Stomach (tissue), 9 donors: ENCODE results near the gene IL4R. TPM values are rescaled to one million over a fixed set of nuclear protein-coding genes. Genes with fewer than 3 reads are reported as not detected.

ENCODE experiments used
- DNase-seq, 2 donors: peaks; one replicate each; pipeline versions ENCODE4 v3.0.0 to v3.0.0-alpha.2; 2013 to 2019
- H3K27ac ChIP-seq, 5 donors: fragments of 200-600 bp in 4 of 5; sonication (generic) in 4 of 5; one replicate each; pipeline ENCODE4 v1.5.1; 2013 to 2019; ENCODE audit warnings: mild to moderate bottlenecking in 1 of 5, moderate library complexity in 1 of 5
- H3K27me3 ChIP-seq, 3 donors: fragments of 200-600 bp; sonication (generic); one replicate each; pipeline ENCODE4 v1.5.1; 2017 to 2019; ENCODE audit warnings: mixed run types in 1 of 3
- H3K36me3 ChIP-seq, 4 donors: fragments of 200-600 bp; sonication (generic); 1 replicate in 3 of 4; 2 replicates in 1 of 4; pipeline ENCODE4 v1.5.1; 2016 to 2019
- H3K4me1 ChIP-seq, 4 donors: fragments of 200-600 bp; sonication (generic); one replicate each; pipeline ENCODE4 v1.5.1; 2016 to 2019
- H3K4me3 ChIP-seq, 4 donors: fragments of 200-600 bp; sonication (generic) in 3 of 4; one replicate each; pipeline ENCODE4 v1.5.1; 2016 to 2019; ENCODE audit warnings: mild to moderate bottlenecking in 1 of 4
- H3K9me3 ChIP-seq, 4 donors: fragments of 200-600 bp; sonication (generic); one replicate each; pipeline ENCODE4 v1.5.1; 2016 to 2019
- CTCF ChIP-seq, 7 experiments: fragments of 450-650 bp in 4 of 7; fragments of 200-600 bp in 3 of 7; sonication (generic) in 3 of 7; IDR thresholded peaks; one replicate each; pipeline ENCODE4 v1.5.1; 2016 to 2019; ENCODE audit warnings: antibody characterized with exemption in 7 of 7, control low read depth in 2 of 7, mild to moderate bottlenecking in 1 of 7
- EP300 ChIP-seq: sonication (generic); formaldehyde crosslinking; IDR thresholded peaks from one replicate; pipeline ENCODE4 v1.6.1; 2017; ENCODE audit warnings: antibody characterized with exemption
- POLR2A ChIP-seq, 4 donors: fragments of 450-650 bp; IDR thresholded peaks; one replicate each; pipeline ENCODE4 v1.6.1; 2016; ENCODE audit warnings: antibody characterized with exemption in 4 of 4, control low read depth in 2 of 4, mild to moderate bottlenecking in 1 of 4, moderate library complexity in 1 of 4
- POLR2AphosphoS5 ChIP-seq, 3 donors: sonication (generic); formaldehyde crosslinking; IDR thresholded peaks; one replicate each; pipeline ENCODE4 v1.6.1; 2016; ENCODE audit warnings: antibody characterized with exemption in 3 of 3
- WGBS, 5 donors: extraction: QIAGEN DNeasy Blood & Tissue Kit in 3 of 5; methylation state at CpG; one replicate each; pipeline versions ENCODE4 v1.1.5 to v1.1.7; 2013 to 2018; 5-methylcytosine and 5-hydroxymethylcytosine counted together
- intact Hi-C: fragments of 100-400 bp; cut with DNase I; formaldehyde crosslinking; loops from one replicate; pipeline ENCODE4 v1.15.1; 2023; ENCODE audit warnings: low total_unique reads
- polyA plus RNA-seq, 3 donors: library from polyadenylated mRNA; stranded (reverse); fragments of 200-250 nt; gene quantifications; one replicate each; pipeline ENCODE4 v1.2.3, GENCODE V29; 2013
- total RNA-seq, 5 donors: library from RNA; depleted of rRNA; stranded (reverse); fragments of >200 nt; gene quantifications; one replicate each; pipeline versions ENCODE4 v1.1.0 to v1.2.3, GENCODE V29; 2014 to 2016
- donor health status: healthy with polysubstance abuse.
- donor health status: Bipolar disorder and iron deficiency.
- donor health status: healthy.

IL4R gene
- total and polyA plus RNA-seq, 8 donors, result 17.4 to 120 (median 52.4) TPM

DNA sequence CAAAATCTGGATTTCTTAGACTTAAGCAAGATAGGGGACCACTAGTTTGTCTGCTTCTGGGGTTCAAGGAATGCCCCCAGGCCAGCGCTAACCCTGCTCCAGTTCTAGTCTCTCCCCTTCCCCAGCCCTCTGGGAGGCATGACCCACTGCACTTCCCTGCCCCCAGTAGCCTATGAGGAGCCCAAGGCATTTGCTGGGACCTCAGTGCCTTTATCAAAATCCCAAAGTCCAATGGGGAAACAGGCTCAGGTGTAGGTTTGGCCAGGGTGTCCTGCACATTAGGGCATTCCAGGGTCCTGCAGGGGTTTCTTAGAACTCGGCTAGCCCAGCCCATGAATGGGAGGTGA, 1.2 kb downstream of the IL4R start:
- 49 to 80% (median 60%) methylated on average over 2 of the region's 2 CpGs for WGBS, 5 donors
- Histone ChIP-seq H3K9me3 (no peaks in the 10 kb centered on the region), H3K4me3 (peak overlapping the region; percentile 71 to 98 (median 86)), H3K27ac (peak overlapping the region; percentile 93 to 100 (median 100)), H3K4me1 (peaks cover 45 to 64% (median 60%) of the 10 kb centered on the region in 4 donors), H3K36me3 (no peaks in the 10 kb centered on the region), H3K27me3 (no peaks in the 10 kb centered on the region)
- TF ChIP-seq POLR2A (IDR thresholded peaks at IDR 0.05) (no peak), CTCF (IDR thresholded peaks at IDR 0.05) (no peak), EP300 (no peak), POLR2AphosphoS5 (IDR thresholded peaks at IDR 0.05) (no peak)
- DNase-seq, result no peak
- intact Hi-C loops, result loop anchor here (10.0 kb wide), 1 partner anchor 50 kb away; no protein-coding TSS in a partner anchor

DNA sequence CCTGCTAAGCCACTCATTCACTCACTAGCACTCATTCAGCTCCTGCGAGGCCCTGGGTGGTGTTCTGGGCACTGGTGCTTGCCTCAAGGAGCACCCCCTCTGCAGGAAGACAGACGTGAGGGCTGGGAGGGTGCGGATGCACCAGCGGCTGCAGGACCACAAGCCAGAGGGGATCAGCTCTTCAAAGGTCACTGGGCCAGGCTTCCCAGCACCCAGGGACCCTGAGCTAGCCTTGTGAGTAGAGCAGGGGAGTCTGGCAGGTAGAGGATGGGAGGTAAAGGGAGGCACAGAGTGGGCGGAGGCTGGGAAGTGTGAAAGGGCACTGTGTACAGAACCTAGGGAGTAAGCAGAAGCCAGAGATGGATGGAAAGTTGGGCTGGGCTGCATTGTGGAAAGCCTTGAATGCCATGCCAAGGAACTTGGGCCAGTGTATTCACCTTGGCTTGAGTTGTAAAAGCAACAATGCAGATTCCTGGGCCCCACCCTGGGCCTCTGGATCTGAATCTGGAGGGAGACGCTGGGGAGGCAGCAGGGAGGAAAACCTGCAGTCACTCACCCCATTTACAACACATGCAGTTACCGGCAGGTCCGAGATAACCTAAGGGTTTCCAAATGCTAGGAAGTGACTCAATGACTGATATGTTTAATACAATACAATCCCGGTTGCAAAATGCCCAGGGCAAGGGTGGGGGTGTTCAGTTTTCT, 1.7 kb downstream of the IL4R start:
- Histone ChIP-seq H3K9me3 (no peaks in the 10 kb centered on the region), H3K27me3 (no peaks in the 10 kb centered on the region), H3K4me3 (peak overlapping the region; percentile 71 to 98 (median 86)), H3K4me1 (peaks cover 49 to 70% (median 65%) of the 10 kb centered on the region in 4 donors), H3K27ac (peak overlapping the region; percentile 93 to 100 (median 100)), H3K36me3 (no peaks in the 10 kb centered on the region)
- no peak for TF ChIP-seq EP300
- TF ChIP-seq POLR2A (IDR thresholded peaks at IDR 0.05), result no peak
- TF ChIP-seq POLR2AphosphoS5 (IDR thresholded peaks at IDR 0.05), result peak; percentile 3 to 95 (median 87)
- TF ChIP-seq CTCF (IDR thresholded peaks at IDR 0.05), result no peak
- intact Hi-C loops, result loop anchor here (10.0 kb wide), 1 partner anchor 49 kb away; no protein-coding TSS in a partner anchor
- peak; percentile 56 to 68 for DNase-seq
- WGBS, 5 donors, result 18 to 28% (median 19%) methylated on average over 8 to 9 of the region's 9 CpGs

- intact Hi-C loops, result loop anchor here (10.0 kb wide), 1 partner anchor 49 kb away; no protein-coding TSS in a partner anchor
- Histone ChIP-seq H3K36me3 (no peaks in the 10 kb centered on the region), H3K4me1 (peaks cover 56 to 76% (median 71%) of the 10 kb centered on the region in 4 donors), H3K27ac (peak overlapping the region; percentile 93 to 100 (median 100)), H3K4me3 (peak overlapping the region; percentile 71 to 98 (median 86)), H3K27me3 (no peaks in the 10 kb centered on the region), H3K9me3 (no peaks in the 10 kb centered on the region)
- DNase-seq, result no peak
- 36 to 57% (median 41%) methylated on average over 8 of the region's 8 CpGs for WGBS, 5 donors
- TF ChIP-seq EP300, result no peak
- TF ChIP-seq POLR2A (IDR thresholded peaks at IDR 0.05), result no peak
- no peak for TF ChIP-seq POLR2AphosphoS5 (IDR thresholded peaks at IDR 0.05)
- no peak for TF ChIP-seq CTCF (IDR thresholded peaks at IDR 0.05)
These were observed 2.4 kb downstream of the IL4R start for GRCh38 chr16:27316038-27316680.

DNA sequence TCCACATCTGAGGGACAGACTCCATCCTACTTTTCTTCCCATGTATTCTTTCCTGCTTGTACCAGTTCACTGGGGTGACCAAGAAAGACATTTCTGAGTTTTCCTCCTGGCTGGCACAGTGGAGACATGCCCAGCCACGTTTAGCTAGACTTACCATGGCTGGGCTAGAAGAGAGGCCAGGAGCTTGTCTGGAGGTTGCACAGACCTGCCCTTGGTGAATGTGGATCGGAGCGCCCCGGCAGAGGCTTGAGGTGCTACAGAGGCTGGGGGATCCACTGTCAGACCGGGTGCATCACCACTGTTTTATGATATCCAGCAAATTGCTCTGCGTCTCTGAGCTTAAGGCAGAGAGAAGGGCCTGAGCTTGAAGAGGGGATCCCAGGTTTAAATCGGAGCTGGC, 3.5 kb downstream of the IL4R start:
- no peaks in the 10 kb centered on the region for H3K9me3 ChIP-seq
- 52 to 72% (median 65%) methylated on average over 7 of the region's 7 CpGs for WGBS, 5 donors
- no peaks in the 10 kb centered on the region for H3K36me3 ChIP-seq
- intact Hi-C loops, result loop anchor here (10.0 kb wide), 1 partner anchor 47 kb away; no protein-coding TSS in a partner anchor
- H3K27me3 ChIP-seq, result no peaks in the 10 kb centered on the region
- H3K27ac ChIP-seq, result peak overlapping the region; percentile 10 to 100 (median 100)
- peak overlapping the region; percentile 0 to 77 (median 39) for H3K4me3 ChIP-seq
- peaks cover 68 to 88% (median 82%) of the 10 kb centered on the region in 4 donors for H3K4me1 ChIP-seq
- DNase-seq, result no peak
- TF ChIP-seq CTCF (IDR thresholded peaks at IDR 0.05), result no peak
- TF ChIP-seq EP300, result no peak
- TF ChIP-seq POLR2A (IDR thresholded peaks at IDR 0.05), result no peak
- no peak for TF ChIP-seq POLR2AphosphoS5 (IDR thresholded peaks at IDR 0.05)
